Panc1 (cell line): ENCODE results near the gene C1orf116. TPM values are rescaled to one million over a fixed set of nuclear protein-coding genes. Genes with fewer than 3 reads are reported as not detected.
"Not testable (repeated sequence)": the region's sequence is repeated elsewhere in the genome, so short reads cannot be mapped to it uniquely, and the experiment has no call there.

Experiments
- ATAC-seq: fragments of 200-7000 bp; cut with Tn5 transposase; 2 replicates; pipeline ENCODE4 v1.9.1; 2020; ENCODE audit warnings: mild to moderate bottlenecking, moderate library complexity
- BruUV-seq: library from RNA; stranded (reverse); fragments of 400-500 nt; replicated peaks from 2 replicates; lab custom pipeline; 2021; lab: Mats Ljungman, UMichigan
- CTCF ChIA-PET: fragments of 300-600 bp; sonication (Branson Sonifier 250); formaldehyde crosslinking; loops from one replicate; lab custom pipeline; 2022; ENCODE audit warnings: antibody characterized with exemption; lab: Charles Lee
- POLR2A ChIA-PET: fragments of 300-600 bp; sonication (Branson Sonifier 250); formaldehyde crosslinking; loops from one replicate; lab custom pipeline; 2022; ENCODE audit warnings: antibody characterized with exemption; lab: Charles Lee
- DNase-seq: peaks from one replicate; pipeline ENCODE4 v3.0.0-alpha.2; 2010; ENCODE audit warnings: low read depth, low spot score
- H3K27ac ChIP-seq: 2 replicates; pipeline ENCODE4 v1.5.1; 2011; ENCODE audit warnings: mild to moderate bottlenecking, low read length, inconsistent platforms
- H3K27me3 ChIP-seq: fragments of 200-500 bp; sonication (Bioruptor generic); 2 replicates; pipeline ENCODE4 v1.6.0; 2014; ENCODE audit warnings: low read length, inconsistent platforms; ENCODE audit not compliant: control insufficient read depth, insufficient read depth
- H3K36me3 ChIP-seq: fragments of 200-500 bp; sonication (Bioruptor generic); 2 replicates; pipeline ENCODE4 v1.5.1; 2014; ENCODE audit warnings: inconsistent platforms, mild to moderate bottlenecking, low read length, moderate library complexity; ENCODE audit not compliant: control insufficient read depth, insufficient read depth
- H3K4me1 ChIP-seq: 2 replicates; pipeline ENCODE4 v1.5.1; 2011; ENCODE audit warnings: inconsistent platforms, mild to moderate bottlenecking, low read length, moderate library complexity; ENCODE audit not compliant: control insufficient read depth, insufficient read depth
- H3K4me3 ChIP-seq, 2 experiments: 2 replicates each; pipeline ENCODE4 v1.5.1; 2011 to 2012; ENCODE audit warnings: low read depth in 2 of 2, low read length in 2 of 2, mild to moderate bottlenecking in 2 of 2, inconsistent platforms in 1 of 2, moderate library complexity in 1 of 2
- H3K9me3 ChIP-seq: fragments of 200-500 bp; sonication (Bioruptor generic); 2 replicates; pipeline ENCODE4 v1.5.1; 2014; ENCODE audit warnings: low read depth, mild to moderate bottlenecking, inconsistent platforms, low read length, moderate library complexity; ENCODE audit not compliant: control insufficient read depth, insufficient read depth
- POLR2AphosphoS5 ChIP-seq: IDR thresholded peaks from 2 replicates; pipeline ENCODE4 v1.6.1; 2012; ENCODE audit warnings: mild to moderate bottlenecking, low read depth, low read length, moderate library complexity
- REST ChIP-seq, 2 experiments: IDR thresholded peaks; 2 replicates each; pipeline ENCODE4 v1.6.1; 2011 to 2012; ENCODE audit warnings: low read depth in 2 of 2, control low read depth in 1 of 2, low read length in 1 of 2, mild to moderate bottlenecking in 1 of 2, moderate library complexity in 1 of 2; ENCODE audit not compliant: insufficient read depth in 1 of 2
- SIN3A ChIP-seq: IDR thresholded peaks from 2 replicates; pipeline ENCODE4 v1.6.1; 2012; ENCODE audit warnings: low read depth, mild to moderate bottlenecking, low read length, moderate library complexity, borderline replicate concordance; ENCODE audit not compliant: insufficient read depth
- TCF7L2 ChIP-seq: IDR thresholded peaks from 2 replicates; pipeline ENCODE4 v1.6.1; 2011; ENCODE audit warnings: mild to moderate bottlenecking, low read depth, low read length, inconsistent platforms
- in situ Hi-C: cut with HindIII; loops from 2 replicates; pipeline ENCODE4 v1.10.0; 2016; ENCODE audit warnings: low sequenced_read_pairs, low pct_unique_long_range_greater_than_20kb
- intact Hi-C: fragments of 100-400 bp; cut with micrococcal nuclease; formaldehyde crosslinking; loops from one replicate; pipeline ENCODE4 v1.10.0; 2022; ENCODE audit not compliant: unreplicated experiment
- total RNA-seq: library from RNA; stranded (reverse); gene quantifications from one replicate; pipeline ENCODE4 v1.2.1, GENCODE V29; 2021; ENCODE audit not compliant: unreplicated experiment
- TF ChIP-seq, protein P1 (sequence below): fragments of 450-650 bp; IDR thresholded peaks from 2 replicates; pipeline ENCODE4 v1.5.1; 2017; ENCODE audit warnings: mild to moderate bottlenecking

The C1orf116 gene
- total RNA-seq, 1 experiment from 2014 or later, result 0.08 TPM

DNA sequence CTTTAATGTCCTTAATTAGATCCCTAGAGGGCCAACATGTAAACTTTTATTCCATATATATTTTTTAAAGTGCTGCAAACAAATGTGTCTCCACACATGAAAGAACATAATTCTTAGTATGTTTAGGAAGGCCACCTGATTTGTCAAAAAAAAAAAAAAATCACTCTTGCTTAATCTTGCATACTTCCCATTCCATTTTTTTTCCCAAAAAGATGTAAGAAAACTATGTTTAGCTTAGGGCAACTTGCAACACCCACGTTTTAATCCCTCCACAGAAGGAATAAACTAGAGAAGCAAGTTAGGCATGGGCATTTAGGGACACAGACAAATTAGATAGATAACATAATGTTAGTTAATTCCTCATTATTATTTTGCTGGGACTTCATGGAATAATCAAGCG lies 12.9 kb upstream of the C1orf116 start:
- CTCF ChIA-PET, result no interaction called here

GRCh38 chr1:207041397-207041796 lies 8.8 kb upstream of the C1orf116 start:
- H3K36me3 ChIP-seq, POLR2A ChIA-PET, in situ Hi-C loops, intact Hi-C loops, H3K4me3 ChIP-seq, H3K27me3 ChIP-seq, DNase-seq, H3K4me1 ChIP-seq, ATAC-seq, CTCF ChIA-PET, BruUV-seq, H3K9me3 ChIP-seq, H3K27ac ChIP-seq: not testable (repeated sequence)

More for the DNA sequence above, 12.9 kb upstream of the C1orf116 start:
- DNase-seq (no peak), ATAC-seq (no peak)
- no TSS peak for BruUV-seq
- H3K27ac ChIP-seq, result no peak overlapping the region
- no peaks in the 10 kb centered on the region for H3K9me3 ChIP-seq
- H3K4me3 ChIP-seq, result no peak overlapping the region
- H3K36me3 ChIP-seq, result peaks cover 18% of the 10 kb centered on the region
- POLR2A ChIA-PET, result interaction anchor here (0.7 to 1.1 kb wide), 2 partner anchors 17 kb away, joined by 6 to 7 read pairs; no protein-coding TSS in a partner anchor
- peaks cover 6% of the 10 kb centered on the region; the same call in 1 of the 2 replicates for H3K4me1 ChIP-seq
- TF ChIP-seq SIN3A (no peak), REST (IDR thresholded peaks at IDR 0.05; ENCODE audit: insufficient read depth in 1 of 2, low read depth in 2 of 2, low read length in 1 of 2) (no peak), POLR2AphosphoS5 (no peak), TCF7L2 (no peak)
- TF ChIP-seq, protein P1, sequence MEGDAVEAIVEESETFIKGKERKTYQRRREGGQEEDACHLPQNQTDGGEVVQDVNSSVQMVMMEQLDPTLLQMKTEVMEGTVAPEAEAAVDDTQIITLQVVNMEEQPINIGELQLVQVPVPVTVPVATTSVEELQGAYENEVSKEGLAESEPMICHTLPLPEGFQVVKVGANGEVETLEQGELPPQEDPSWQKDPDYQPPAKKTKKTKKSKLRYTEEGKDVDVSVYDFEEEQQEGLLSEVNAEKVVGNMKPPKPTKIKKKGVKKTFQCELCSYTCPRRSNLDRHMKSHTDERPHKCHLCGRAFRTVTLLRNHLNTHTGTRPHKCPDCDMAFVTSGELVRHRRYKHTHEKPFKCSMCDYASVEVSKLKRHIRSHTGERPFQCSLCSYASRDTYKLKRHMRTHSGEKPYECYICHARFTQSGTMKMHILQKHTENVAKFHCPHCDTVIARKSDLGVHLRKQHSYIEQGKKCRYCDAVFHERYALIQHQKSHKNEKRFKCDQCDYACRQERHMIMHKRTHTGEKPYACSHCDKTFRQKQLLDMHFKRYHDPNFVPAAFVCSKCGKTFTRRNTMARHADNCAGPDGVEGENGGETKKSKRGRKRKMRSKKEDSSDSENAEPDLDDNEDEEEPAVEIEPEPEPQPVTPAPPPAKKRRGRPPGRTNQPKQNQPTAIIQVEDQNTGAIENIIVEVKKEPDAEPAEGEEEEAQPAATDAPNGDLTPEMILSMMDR, result no peak
- intact Hi-C loops (no loop called here), in situ Hi-C loops (no loop called here)
- H3K27me3 ChIP-seq, result no peaks in the 10 kb centered on the region

GRCh38 chr1:207040181-207040533 lies 7.6 kb upstream of the C1orf116 start:
- Histone ChIP-seq H3K4me3 (no peak overlapping the region), H3K27me3 (peaks cover 9% of the 10 kb centered on the region), H3K36me3 (no peaks in the 10 kb centered on the region; the same call in 1 of the 2 replicates), H3K27ac (no peak overlapping the region), H3K9me3 (no peaks in the 10 kb centered on the region), H3K4me1 (no peaks in the 10 kb centered on the region)
- ChIA-PET CTCF (interaction anchor here (0.9 kb wide), 1 partner anchor 44 kb away, joined by 4 read pairs; no protein-coding TSS in a partner anchor), POLR2A (no interaction called here)
- intact Hi-C loops (no loop called here), in situ Hi-C loops (no loop called here)
- no peak for DNase-seq
- no peak for TF ChIP-seq SIN3A
- TF ChIP-seq REST (IDR thresholded peaks at IDR 0.05; ENCODE audit: insufficient read depth in 1 of 2, low read depth in 2 of 2, low read length in 1 of 2), result no peak
- TF ChIP-seq POLR2AphosphoS5, result no peak
- TF ChIP-seq, protein P1, result no peak
- no peak for TF ChIP-seq TCF7L2
- BruUV-seq, result no TSS peak
- ATAC-seq, result no peak
